A549 (cell line): ENCODE data around the gene SNRPA. TPM values are rescaled to one million over a fixed set of nuclear protein-coding genes. Genes with fewer than 3 reads are reported as not detected.

Experiments used
- ATAC-seq, 2 experiments: fragments of 200-7000 bp in 1 of 2; fragments of >200 bp in 1 of 2; cut with Nextera tagmentation in 1 of 2; cut with Tn5 transposase in 1 of 2; 3 replicates each; pipeline versions ENCODE4 v1.8.0 to v1.9.1; 2018 to 2020; ENCODE audit warnings: mild to moderate bottlenecking in 1 of 2, moderate library complexity in 1 of 2
- CTCF ChIA-PET: fragments of 300-600 bp; sonication (Branson Sonifier 250); formaldehyde crosslinking; extraction: SDS; loops from one replicate; lab custom pipeline; 2021; ENCODE audit warnings: antibody characterized with exemption, inconsistent platforms; lab: Yijun Ruan, JAX
- POLR2A ChIA-PET: fragments of 350-600 bp; formaldehyde crosslinking; extraction: SDS; loops from one replicate; lab custom pipeline; 2021; ENCODE audit warnings: antibody characterized with exemption, inconsistent platforms; lab: Yijun Ruan, JAX
- DNase-seq, 2 experiments: peaks; one replicate each; pipeline versions ENCODE4 v3.0.0 to v3.0.0-alpha.2; 2011 to 2016; ENCODE audit warnings: low read depth in 1 of 2, low spot score in 1 of 2
- FAIRE-seq: peaks from 2 replicates; lab custom pipeline; 2011; peaks lifted over from hg19 to GRCh38; lab: Jason Lieb, UNC
- H3K27ac ChIP-seq, 2 experiments: fragments of >200 bp; sonication (Bioruptor Twin); formaldehyde crosslinking; 3 replicates each; pipeline ENCODE4 v1.5.1; 2016 to 2017
- H3K4me1 ChIP-seq: fragments of >200 bp; sonication (Bioruptor Twin); formaldehyde crosslinking; 3 replicates; pipeline ENCODE4 v1.6.1; 2016
- H3K4me2 ChIP-seq: fragments of >200 bp; sonication (Bioruptor Twin); formaldehyde crosslinking; 3 replicates; pipeline ENCODE4 v1.6.1; 2016
- H3K4me3 ChIP-seq: fragments of >200 bp; sonication (Bioruptor Twin); formaldehyde crosslinking; 3 replicates; pipeline ENCODE4 v1.5.1; 2016
- H3K9me3 ChIP-seq: fragments of >200 bp; sonication (Bioruptor Twin); formaldehyde crosslinking; 3 replicates; pipeline ENCODE4 v1.6.1; 2016
- BHLHE40 ChIP-seq: IDR thresholded peaks from 2 replicates; pipeline ENCODE4 v1.6.1; 2012; ENCODE audit warnings: low read depth, low read length, inconsistent platforms
- CEBPB ChIP-seq, 2 experiments: fragments of >200 bp in 1 of 2; sonication (Bioruptor Twin) in 1 of 2; formaldehyde crosslinking in 1 of 2; IDR thresholded peaks; 2 replicates each; pipeline ENCODE4 v1.6.1; 2012 to 2016
- CHD4 ChIP-seq: fragments of 200-600 bp; sonication (generic); IDR thresholded peaks from 2 replicates; pipeline ENCODE4 v1.6.1; 2016; ENCODE audit warnings: antibody characterized with exemption, mild to moderate bottlenecking, borderline replicate concordance
- ESRRA ChIP-seq: fragments of 150-350 bp; IDR thresholded peaks from 2 replicates; pipeline ENCODE4 v1.6.1; 2014; ENCODE audit warnings: mild to moderate bottlenecking, low read length, borderline replicate concordance
- FOSB ChIP-seq: fragments of 250-450 bp; sonication (Bioruptor Pico); IDR thresholded peaks from 2 replicates; pipeline ENCODE4 v1.5.0; 2020; ENCODE audit warnings: mild to moderate bottlenecking, moderate library complexity
- FOXS1 ChIP-seq: fragments of 250-450 bp; sonication (Bioruptor Pico); IDR thresholded peaks from 2 replicates; pipeline ENCODE4 v1.5.0; 2020; ENCODE audit warnings: mild to moderate bottlenecking, moderate library complexity
- HOXB13 ChIP-seq: fragments of 250-450 bp; sonication (Bioruptor Pico); IDR thresholded peaks from 2 replicates; pipeline ENCODE4 v1.5.0; 2020; ENCODE audit warnings: low read depth, mild to moderate bottlenecking, moderate library complexity
- HOXB5 ChIP-seq: fragments of 250-450 bp; sonication (Bioruptor Pico); IDR thresholded peaks from 2 replicates; pipeline ENCODE4 v1.5.0; 2020; ENCODE audit warnings: mild to moderate bottlenecking, moderate library complexity
- JUN ChIP-seq, 2 experiments: fragments of >200 bp; sonication (Bioruptor Twin); formaldehyde crosslinking; IDR thresholded peaks; 2 replicates in 1 of 2; 3 replicates in 1 of 2; pipeline ENCODE4 v1.6.1; 2016 to 2017
- MAFK ChIP-seq: fragments of 450-650 bp; IDR thresholded peaks from 2 replicates; pipeline ENCODE4 v1.6.1; 2014; ENCODE audit not compliant: partially characterized antibody
- MAZ ChIP-seq: fragments of 150-350 bp; IDR thresholded peaks from 2 replicates; pipeline ENCODE4 v1.6.1; 2014; ENCODE audit warnings: antibody characterized with exemption, low read depth, low read length, borderline replicate concordance
- MYC ChIP-seq: IDR thresholded peaks from 2 replicates; pipeline ENCODE4 v1.6.1; 2012; ENCODE audit warnings: mild to moderate bottlenecking, inconsistent platforms, low read length, improper control_type of control experiment, borderline replicate concordance
- NFE2L2 ChIP-seq: fragments of 150-350 bp; conservative IDR thresholded peaks from 2 replicates; pipeline ENCODE4 v1.6.1; 2014; ENCODE audit warnings: low read length
- POLR2A ChIP-seq: IDR thresholded peaks from 2 replicates; pipeline ENCODE4 v1.6.1; 2012; ENCODE audit warnings: mild to moderate bottlenecking, low read length
- RFX5 ChIP-seq: fragments of 450-650 bp; IDR thresholded peaks from 2 replicates; pipeline ENCODE4 v1.7.1; 2014; ENCODE audit warnings: antibody characterized with exemption, mild to moderate bottlenecking, moderate library complexity
- RNF2 ChIP-seq: fragments of 200-600 bp; sonication (generic); IDR thresholded peaks from 2 replicates; pipeline ENCODE4 v1.6.1; 2016; ENCODE audit warnings: low read depth, mild to moderate bottlenecking, antibody characterized with exemption, moderate library complexity, borderline replicate concordance
- SREBF2 ChIP-seq: fragments of 450-650 bp; IDR thresholded peaks from 2 replicates; pipeline ENCODE4 v1.6.1; 2014; ENCODE audit warnings: mild to moderate bottlenecking, moderate library complexity
- TFCP2L1 ChIP-seq: fragments of 250-450 bp; sonication (Bioruptor Pico); IDR thresholded peaks from 2 replicates; pipeline ENCODE4 v1.5.0; 2021; ENCODE audit warnings: mild to moderate bottlenecking
- TP53 ChIP-seq: fragments of 250-450 bp; sonication (Bioruptor Pico); IDR thresholded peaks from 2 replicates; pipeline ENCODE4 v1.5.0; 2021; ENCODE audit warnings: mild to moderate bottlenecking, moderate library complexity
- ZC3H11A ChIP-seq: fragments of 450-650 bp; IDR thresholded peaks from 2 replicates; pipeline ENCODE4 v1.6.1; 2014; ENCODE audit warnings: antibody characterized with exemption, mild to moderate bottlenecking
- ZFP36 ChIP-seq: fragments of 450-650 bp; IDR thresholded peaks from 2 replicates; pipeline ENCODE4 v1.6.1; 2014; ENCODE audit warnings: borderline replicate concordance; ENCODE audit not compliant: partially characterized antibody
- ZNF302 ChIP-seq: fragments of 250-450 bp; sonication (Bioruptor Pico); IDR thresholded peaks from 2 replicates; pipeline ENCODE4 v1.9.0; 2021; ENCODE audit warnings: inconsistent platforms, mild to moderate bottlenecking, moderate library complexity
- WGBS: methylation state at CpG from one replicate; pipeline ENCODE4 v1.1.6; 2017; ENCODE audit errors: missing lambda C conversion rate; 5-methylcytosine and 5-hydroxymethylcytosine counted together
- polyA plus RNA-seq, 4 experiments: library from polyadenylated mRNA; depleted of rRNA in 3 of 4; stranded (reverse); fragments of >200 nt; fragmentation: RNase III in 1 of 4; extraction: RNeasy Plus Mini Kit Qiagen cat#74134 plus additional on column Dnase treatment in 1 of 4; gene quantifications; 2 replicates in 3 of 4; 3 replicates in 1 of 4; pipeline ENCODE4 v1.2.3, GENCODE V29; 2011 to 2017
- TF ChIP-seq, protein P1 (sequence below): fragments of >200 bp; sonication (Bioruptor Twin); formaldehyde crosslinking; IDR thresholded peaks from 3 replicates; pipeline ENCODE4 v1.6.1; 2016
- TF ChIP-seq, protein P2 (sequence below): IDR thresholded peaks from 2 replicates; pipeline ENCODE4 v1.6.1; 2012
- TF ChIP-seq, protein P3 (sequence below): fragments of 250-450 bp; sonication (Bioruptor Pico); IDR thresholded peaks from 2 replicates; pipeline ENCODE4 v1.5.0; 2021; ENCODE audit warnings: mild to moderate bottlenecking, moderate library complexity, borderline replicate concordance
- TF ChIP-seq, protein P4 (sequence below): IDR thresholded peaks from 2 replicates; pipeline ENCODE4 v1.6.1; 2012

The SNRPA gene
- polyA plus RNA-seq, 2 of the 4 experiments (the other 2 are of a cell fraction) = 141 to 236 TPM

DNA sequence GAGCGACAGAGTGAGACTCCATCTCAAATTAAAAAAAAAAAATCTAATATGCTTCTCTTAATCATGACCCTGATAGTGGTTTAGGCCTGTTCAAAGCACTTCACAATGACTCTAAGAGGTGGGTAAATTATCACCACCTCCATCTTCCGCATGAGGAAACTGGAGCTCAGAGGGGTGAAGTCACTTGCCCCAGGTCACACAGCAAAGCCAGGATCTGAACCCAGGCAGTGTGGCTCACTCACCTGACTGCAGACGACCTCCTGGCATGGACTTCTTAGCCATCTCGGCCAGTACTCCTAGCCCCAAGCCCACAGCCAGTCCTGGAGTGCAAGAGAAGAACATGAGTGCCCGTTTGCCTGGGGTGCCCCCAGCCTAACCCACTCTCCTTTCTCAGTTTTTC lies 41.2 kb upstream of the SNRPA start:
- POLR2A ChIA-PET = interaction anchor here (0.7 to 1.8 kb wide), 2 partner anchors 18 to 19 kb away, joined by 4 to 7 read pairs; partner anchors contain the start of gene NUMBL
- peak; percentile 63 for TF ChIP-seq ZFP36
- no peak for TF ChIP-seq SREBF2
- FAIRE-seq (no peak), DNase-seq (no peak), ATAC-seq (no peak)
- CTCF ChIA-PET = interaction anchor here (0.6 to 11.7 kb wide), 6 partner anchors 46 to 97 kb away, joined by 3 to 178 read pairs (median 4); no protein-coding TSS in a partner anchor
- Histone ChIP-seq H3K9me3 (no peaks in the 10 kb centered on the region), H3K4me1 (peaks cover 10% of the 10 kb centered on the region), H3K4me3 (no peak overlapping the region), H3K4me2 (no peak overlapping the region), H3K27ac (no peak overlapping the region)
- 85% methylated on average over 5 of the region's 5 CpGs for WGBS

DNA sequence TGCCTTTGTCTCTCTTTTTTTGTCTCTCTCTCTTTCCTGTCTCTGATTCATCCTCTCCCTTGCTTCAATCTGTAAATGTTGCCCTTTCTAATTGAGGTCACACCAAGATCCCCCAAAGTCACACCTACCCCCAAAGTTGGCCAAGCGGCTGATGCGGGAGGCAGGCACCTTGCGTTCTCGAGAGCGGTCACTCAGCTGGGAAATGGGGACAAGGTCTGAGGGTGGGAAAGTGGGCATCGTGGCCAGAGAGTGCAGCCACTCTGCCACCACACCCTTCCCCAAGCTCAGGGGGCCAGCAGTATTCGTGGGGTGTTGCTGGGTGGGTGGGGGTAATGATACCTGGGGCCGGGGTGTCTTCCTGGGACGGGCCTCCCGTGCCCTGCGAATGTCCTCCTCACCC lies 37.1 kb upstream of the SNRPA start:
- WGBS = 85% methylated on average over 11 of the region's 11 CpGs
- FAIRE-seq = no peak
- peak overlapping the region; percentile 95 for H3K4me2 ChIP-seq

DNA sequence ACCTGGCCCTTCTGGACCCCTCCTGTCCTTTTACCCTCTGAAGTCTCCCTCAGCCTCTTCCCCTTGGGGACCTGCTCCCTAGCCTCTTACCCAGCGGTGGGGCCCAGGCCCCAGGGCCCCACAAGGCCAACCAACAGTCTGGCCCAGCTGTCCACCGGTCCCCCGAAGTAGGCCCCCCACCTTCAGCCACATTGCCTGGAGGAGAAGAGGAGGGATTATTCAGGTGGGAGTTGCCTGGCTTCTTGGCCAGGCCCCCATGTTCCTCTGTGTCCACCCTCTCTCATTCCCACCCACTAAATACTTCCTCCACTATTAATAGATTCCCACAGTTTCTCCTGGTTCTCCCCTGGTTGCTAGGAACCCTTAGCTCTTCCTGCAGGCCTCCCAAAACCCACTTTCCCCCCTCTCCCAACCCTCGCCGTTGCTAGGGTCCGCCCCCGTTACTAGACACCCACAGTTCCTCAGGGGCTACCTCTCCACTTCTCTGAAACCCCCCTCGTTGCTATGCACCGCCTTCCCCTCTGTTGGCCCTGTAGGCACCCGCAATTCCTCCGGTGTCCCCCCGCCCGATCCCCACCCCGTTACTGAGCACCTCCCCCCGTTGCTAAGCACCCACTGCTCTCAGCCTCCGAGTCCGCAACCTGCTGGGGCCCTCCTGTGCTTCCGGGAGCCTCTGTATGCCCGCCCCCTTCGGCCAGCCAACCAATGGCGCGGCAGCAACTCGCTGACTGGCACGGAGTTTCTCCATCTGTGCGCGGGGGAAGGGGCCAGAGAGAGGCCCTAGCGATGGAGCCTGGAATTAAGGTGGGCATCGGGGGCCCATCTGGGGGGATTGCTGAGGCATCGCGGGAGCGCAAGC lies 36.3 kb upstream of the SNRPA start:
- ChIA-PET CTCF (interaction anchor here (0.8 to 3.5 kb wide), 4 partner anchors 8 to 105 kb away, joined by 3 to 22 read pairs (median 4); no protein-coding TSS in a partner anchor), POLR2A (interaction anchor here (1.0 kb wide), 1 partner anchor 24 kb away, joined by 4 read pairs; the partner anchor contains the start of gene NUMBL)
- Histone ChIP-seq H3K27ac (peak overlapping the region; percentile 88 to 93), H3K9me3 (no peaks in the 10 kb centered on the region), H3K4me3 (peak overlapping the region; percentile 64), H3K4me1 (peaks cover 25% of the 10 kb centered on the region), H3K4me2 (peak overlapping the region; percentile 95)
- peak; percentile 85 for FAIRE-seq
- peak; percentile 97 to 99 for DNase-seq
- WGBS = 6% methylated on average over 28 of the region's 31 CpGs
- peak; percentile 64 to 82 for ATAC-seq
- TF ChIP-seq HOXB5 (CRISPR knock-in tag) (no peak), JUN (IDR thresholded peaks at IDR 0.05) (no peak), SREBF2 (no peak), CEBPB (IDR thresholded peaks at IDR 0.05) (peak in 1 of 2 experiments; percentile 44; a peak in 2 of 4 replicates), RFX5 (peak; percentile 57; the same call in 1 of the 2 replicates), TP53 (CRISPR knock-in tag) (peak; percentile 14; the same call in 1 of the 2 replicates), MAZ (peak; percentile 58; the same call in 1 of the 2 replicates), HOXB13 (no peak), ZC3H11A (no peak), ZNF302 (CRISPR knock-in tag) (no peak), TFCP2L1 (CRISPR knock-in tag) (no peak), CHD4 (no peak), FOXS1 (CRISPR knock-in tag) (no peak), POLR2A (peak; percentile 41; the same call in 1 of the 2 replicates), MAFK (peak; percentile 67), FOSB (CRISPR knock-in tag) (no peak), RNF2 (no peak), NFE2L2 (no peak), MYC (no peak)
- TF ChIP-seq, protein P1, sequence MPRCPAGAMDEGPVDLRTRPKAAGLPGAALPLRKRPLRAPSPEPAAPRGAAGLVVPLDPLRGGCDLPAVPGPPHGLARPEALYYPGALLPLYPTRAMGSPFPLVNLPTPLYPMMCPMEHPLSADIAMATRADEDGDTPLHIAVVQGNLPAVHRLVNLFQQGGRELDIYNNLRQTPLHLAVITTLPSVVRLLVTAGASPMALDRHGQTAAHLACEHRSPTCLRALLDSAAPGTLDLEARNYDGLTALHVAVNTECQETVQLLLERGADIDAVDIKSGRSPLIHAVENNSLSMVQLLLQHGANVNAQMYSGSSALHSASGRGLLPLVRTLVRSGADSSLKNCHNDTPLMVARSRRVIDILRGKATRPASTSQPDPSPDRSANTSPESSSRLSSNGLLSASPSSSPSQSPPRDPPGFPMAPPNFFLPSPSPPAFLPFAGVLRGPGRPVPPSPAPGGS = 0 out of 3 replicates have a peak, but pooled peaks have one; percentile 22
- TF ChIP-seq, protein P2, sequence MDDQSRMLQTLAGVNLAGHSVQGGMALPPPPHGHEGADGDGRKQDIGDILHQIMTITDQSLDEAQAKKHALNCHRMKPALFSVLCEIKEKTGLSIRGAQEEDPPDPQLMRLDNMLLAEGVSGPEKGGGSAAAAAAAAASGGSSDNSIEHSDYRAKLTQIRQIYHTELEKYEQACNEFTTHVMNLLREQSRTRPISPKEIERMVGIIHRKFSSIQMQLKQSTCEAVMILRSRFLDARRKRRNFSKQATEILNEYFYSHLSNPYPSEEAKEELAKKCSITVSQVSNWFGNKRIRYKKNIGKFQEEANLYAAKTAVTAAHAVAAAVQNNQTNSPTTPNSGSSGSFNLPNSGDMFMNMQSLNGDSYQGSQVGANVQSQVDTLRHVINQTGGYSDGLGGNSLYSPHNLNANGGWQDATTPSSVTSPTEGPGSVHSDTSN = peak; percentile 98
- TF ChIP-seq, protein P3, sequence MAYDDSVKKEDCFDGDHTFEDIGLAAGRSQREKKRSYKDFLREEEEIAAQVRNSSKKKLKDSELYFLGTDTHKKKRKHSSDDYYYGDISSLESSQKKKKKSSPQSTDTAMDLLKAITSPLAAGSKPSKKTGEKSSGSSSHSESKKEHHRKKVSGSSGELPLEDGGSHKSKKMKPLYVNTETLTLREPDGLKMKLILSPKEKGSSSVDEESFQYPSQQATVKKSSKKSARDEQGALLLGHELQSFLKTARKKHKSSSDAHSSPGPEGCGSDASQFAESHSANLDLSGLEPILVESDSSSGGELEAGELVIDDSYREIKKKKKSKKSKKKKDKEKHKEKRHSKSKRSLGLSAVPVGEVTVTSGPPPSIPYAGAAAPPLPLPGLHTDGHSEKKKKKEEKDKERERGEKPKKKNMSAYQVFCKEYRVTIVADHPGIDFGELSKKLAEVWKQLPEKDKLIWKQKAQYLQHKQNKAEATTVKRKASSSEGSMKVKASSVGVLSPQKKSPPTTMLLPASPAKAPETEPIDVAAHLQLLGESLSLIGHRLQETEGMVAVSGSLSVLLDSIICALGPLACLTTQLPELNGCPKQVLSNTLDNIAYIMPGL (CRISPR knock-in tag) = 0 out of 2 replicates have a peak, but pooled peaks have one; percentile 19
- TF ChIP-seq, protein P4, sequence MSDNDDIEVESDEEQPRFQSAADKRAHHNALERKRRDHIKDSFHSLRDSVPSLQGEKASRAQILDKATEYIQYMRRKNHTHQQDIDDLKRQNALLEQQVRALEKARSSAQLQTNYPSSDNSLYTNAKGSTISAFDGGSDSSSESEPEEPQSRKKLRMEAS = no peak

More for the DNA sequence above, 37.1 kb upstream of the SNRPA start:
- H3K9me3 ChIP-seq = no peaks in the 10 kb centered on the region
- peak overlapping the region; percentile 88 to 93 for H3K27ac ChIP-seq
- TF ChIP-seq JUN (IDR thresholded peaks at IDR 0.05) (no peak), BHLHE40 (no peak), ESRRA (no peak)
- TF ChIP-seq, protein P4 = no peak
- H3K4me1 ChIP-seq = peaks cover 18% of the 10 kb centered on the region
- ChIA-PET POLR2A (interaction anchor here (0.7 to 1.0 kb wide), 2 partner anchors 23 to 512 kb away, joined by 4 read pairs; partner anchors contain the start of gene NUMBL), CTCF (interaction anchor here (0.8 to 3.6 kb wide), 8 partner anchors 7 to 106 kb away, joined by 3 to 22 read pairs (median 4); no protein-coding TSS in a partner anchor)
- DNase-seq (no peak), ATAC-seq (no peak)
- H3K4me3 ChIP-seq = peak overlapping the region; percentile 64
